OCI-LY1 (cell line): ENCODE results near the gene FYB2.

Source experiments
- EZH2 ChIP-seq: fragments of 200-600 bp; sonication (generic), shearing (Covaris generic); IDR thresholded peaks from 2 replicates; pipeline ENCODE4 v1.8.0; 2017; ENCODE audit warnings: borderline replicate concordance, mixed run types, mild to moderate bottlenecking, antibody characterized with exemption, low read length, moderate library complexity, mixed read lengths
- TF ChIP-seq, protein P1 (sequence below): fragments of 200-600 bp; sonication (generic), shearing (Covaris generic); IDR thresholded peaks from 2 replicates; pipeline ENCODE4 v1.5.1; 2017; ENCODE audit warnings: mild to moderate bottlenecking, antibody characterized with exemption, low read length, moderate library complexity, mixed read lengths

DNA sequence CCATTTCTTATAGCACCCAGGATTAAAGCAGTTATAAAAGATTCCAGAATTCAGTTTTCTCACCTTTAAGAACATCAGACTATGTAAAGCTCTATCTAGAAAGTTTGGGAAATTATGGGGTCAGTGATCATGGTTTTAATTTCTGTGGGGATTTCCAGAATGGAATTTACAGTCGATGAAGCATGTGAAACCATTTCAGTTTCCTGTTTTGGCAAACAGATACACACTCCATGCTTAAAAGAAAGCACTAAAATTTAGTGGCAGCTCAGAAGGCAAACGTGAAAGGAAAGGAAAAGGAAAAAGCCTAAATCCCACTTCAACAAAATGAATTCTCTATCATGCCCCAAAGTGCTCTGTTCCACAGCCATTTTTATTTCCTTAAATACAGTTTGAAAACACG lies 60.4 kb downstream of the FYB2 start:
- TF ChIP-seq, protein P1, sequence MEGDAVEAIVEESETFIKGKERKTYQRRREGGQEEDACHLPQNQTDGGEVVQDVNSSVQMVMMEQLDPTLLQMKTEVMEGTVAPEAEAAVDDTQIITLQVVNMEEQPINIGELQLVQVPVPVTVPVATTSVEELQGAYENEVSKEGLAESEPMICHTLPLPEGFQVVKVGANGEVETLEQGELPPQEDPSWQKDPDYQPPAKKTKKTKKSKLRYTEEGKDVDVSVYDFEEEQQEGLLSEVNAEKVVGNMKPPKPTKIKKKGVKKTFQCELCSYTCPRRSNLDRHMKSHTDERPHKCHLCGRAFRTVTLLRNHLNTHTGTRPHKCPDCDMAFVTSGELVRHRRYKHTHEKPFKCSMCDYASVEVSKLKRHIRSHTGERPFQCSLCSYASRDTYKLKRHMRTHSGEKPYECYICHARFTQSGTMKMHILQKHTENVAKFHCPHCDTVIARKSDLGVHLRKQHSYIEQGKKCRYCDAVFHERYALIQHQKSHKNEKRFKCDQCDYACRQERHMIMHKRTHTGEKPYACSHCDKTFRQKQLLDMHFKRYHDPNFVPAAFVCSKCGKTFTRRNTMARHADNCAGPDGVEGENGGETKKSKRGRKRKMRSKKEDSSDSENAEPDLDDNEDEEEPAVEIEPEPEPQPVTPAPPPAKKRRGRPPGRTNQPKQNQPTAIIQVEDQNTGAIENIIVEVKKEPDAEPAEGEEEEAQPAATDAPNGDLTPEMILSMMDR, result no peak
- no peak for TF ChIP-seq EZH2
